OCI-LY7 (cell line): ENCODE measurements around the gene TCL1B.

Experiments
- EZH2phosphoT487 ChIP-seq: fragments of 200-600 bp; sonication (generic); IDR thresholded peaks from 2 replicates; pipeline ENCODE4 v1.6.1; 2018; ENCODE audit warnings: low read depth, borderline replicate concordance, mild to moderate bottlenecking, mixed run types, antibody characterized with exemption, low read length, moderate library complexity, mixed read lengths
- TF ChIP-seq, protein P1 (sequence below): fragments of 200-600 bp; sonication (generic); conservative IDR thresholded peaks from 2 replicates; pipeline ENCODE4 v1.5.1; 2014; ENCODE audit warnings: mild to moderate bottlenecking, antibody characterized with exemption, low read length, moderate library complexity, mixed read lengths

DNA sequence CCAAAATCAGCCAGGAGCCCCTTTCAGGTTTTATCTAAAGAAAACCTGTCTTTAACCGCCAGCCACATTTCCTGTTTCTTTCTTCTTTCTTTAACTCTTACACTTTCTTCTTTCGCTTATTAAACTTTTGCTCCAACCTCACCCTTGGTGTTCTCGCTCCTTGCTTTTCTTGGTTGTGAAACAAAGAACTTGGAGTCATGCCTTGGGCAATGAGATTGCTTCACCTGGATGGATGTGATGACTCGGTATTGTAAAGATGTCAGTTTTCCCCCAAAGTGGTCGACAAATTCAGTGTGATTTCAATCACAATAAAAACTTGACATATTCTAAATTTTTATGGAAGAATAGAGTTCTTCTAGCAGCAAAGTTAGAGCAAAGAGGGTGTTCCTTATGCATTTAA is 43.9 kb downstream of the TCL1B start:
- TF ChIP-seq, protein P1, sequence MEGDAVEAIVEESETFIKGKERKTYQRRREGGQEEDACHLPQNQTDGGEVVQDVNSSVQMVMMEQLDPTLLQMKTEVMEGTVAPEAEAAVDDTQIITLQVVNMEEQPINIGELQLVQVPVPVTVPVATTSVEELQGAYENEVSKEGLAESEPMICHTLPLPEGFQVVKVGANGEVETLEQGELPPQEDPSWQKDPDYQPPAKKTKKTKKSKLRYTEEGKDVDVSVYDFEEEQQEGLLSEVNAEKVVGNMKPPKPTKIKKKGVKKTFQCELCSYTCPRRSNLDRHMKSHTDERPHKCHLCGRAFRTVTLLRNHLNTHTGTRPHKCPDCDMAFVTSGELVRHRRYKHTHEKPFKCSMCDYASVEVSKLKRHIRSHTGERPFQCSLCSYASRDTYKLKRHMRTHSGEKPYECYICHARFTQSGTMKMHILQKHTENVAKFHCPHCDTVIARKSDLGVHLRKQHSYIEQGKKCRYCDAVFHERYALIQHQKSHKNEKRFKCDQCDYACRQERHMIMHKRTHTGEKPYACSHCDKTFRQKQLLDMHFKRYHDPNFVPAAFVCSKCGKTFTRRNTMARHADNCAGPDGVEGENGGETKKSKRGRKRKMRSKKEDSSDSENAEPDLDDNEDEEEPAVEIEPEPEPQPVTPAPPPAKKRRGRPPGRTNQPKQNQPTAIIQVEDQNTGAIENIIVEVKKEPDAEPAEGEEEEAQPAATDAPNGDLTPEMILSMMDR: no peak
- TF ChIP-seq EZH2phosphoT487: no peak
